HL-60 (cell line): Measurements from ENCODE around the gene MYPN.

ENCODE experiments used
- DNase-seq, 2 experiments: peaks; one replicate each; pipeline ENCODE4 v3.0.0-alpha.2; 2010 to 2020; ENCODE audit warnings: low read depth in 1 of 2, low spot score in 1 of 2
- H3K27ac ChIP-seq: fragments of 250-450 bp; sonication (Bioruptor Pico); replicated peaks from 2 replicates; pipeline ENCODE4 v1.5.1; 2020; ENCODE audit warnings: mild to moderate bottlenecking, moderate library complexity
- H3K27me3 ChIP-seq: fragments of 250-450 bp; sonication (Bioruptor Pico); 2 replicates; pipeline ENCODE4 v1.5.1; 2021; ENCODE audit warnings: mild to moderate bottlenecking, moderate library complexity; ENCODE audit not compliant: insufficient read depth, poor library complexity, severe bottlenecking
- H3K4me3 ChIP-seq: replicated peaks from 2 replicates; pipeline ENCODE4 v1.5.1; 2011; ENCODE audit warnings: mild to moderate bottlenecking, control low read depth, low read length; ENCODE audit not compliant: insufficient read depth
- GABPA ChIP-seq: IDR thresholded peaks from 2 replicates; pipeline ENCODE4 v1.6.1; 2012; ENCODE audit warnings: low read depth
- POLR2AphosphoS5 ChIP-seq: IDR thresholded peaks from 2 replicates; pipeline ENCODE4 v1.6.1; 2012; ENCODE audit warnings: low read depth
- SPI1 ChIP-seq: IDR thresholded peaks from 2 replicates; pipeline ENCODE4 v1.6.1; 2012; ENCODE audit warnings: low read depth, mild to moderate bottlenecking, borderline replicate concordance
- TF ChIP-seq, protein P1 (sequence below): IDR thresholded peaks from one replicate; pipeline ENCODE4 v1.5.1; 2011; ENCODE audit warnings: low read length, control low read depth, inconsistent platforms; ENCODE audit not compliant: insufficient read depth
- TF ChIP-seq, protein P2 (sequence below): IDR thresholded peaks from 2 replicates; pipeline ENCODE4 v1.6.1; 2012; ENCODE audit warnings: low read depth; ENCODE audit not compliant: insufficient replicate concordance

MYPN gene

DNA sequence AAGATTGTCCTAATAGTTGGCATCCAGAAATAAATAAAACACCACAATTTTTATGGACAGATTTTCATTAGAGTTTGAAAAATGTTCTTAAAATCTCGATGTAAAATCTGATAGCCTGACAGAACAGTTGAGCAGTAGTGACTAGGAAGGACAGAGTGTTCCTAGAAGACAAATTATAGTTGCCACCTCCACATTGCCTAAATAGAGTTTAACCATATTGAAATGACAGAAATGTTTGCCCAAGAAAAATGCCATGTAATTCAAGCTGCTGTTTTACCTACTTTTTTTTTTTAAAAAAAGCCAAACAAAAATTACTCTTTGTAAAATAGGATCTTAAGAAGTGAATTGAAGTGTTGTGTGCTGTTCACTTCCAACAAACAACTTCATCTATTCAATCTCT lies 25.3 kb upstream of the MYPN start:
- no peak overlapping the region for H3K4me3 ChIP-seq
- H3K27ac ChIP-seq = no peak overlapping the region
- TF ChIP-seq, protein P1, sequence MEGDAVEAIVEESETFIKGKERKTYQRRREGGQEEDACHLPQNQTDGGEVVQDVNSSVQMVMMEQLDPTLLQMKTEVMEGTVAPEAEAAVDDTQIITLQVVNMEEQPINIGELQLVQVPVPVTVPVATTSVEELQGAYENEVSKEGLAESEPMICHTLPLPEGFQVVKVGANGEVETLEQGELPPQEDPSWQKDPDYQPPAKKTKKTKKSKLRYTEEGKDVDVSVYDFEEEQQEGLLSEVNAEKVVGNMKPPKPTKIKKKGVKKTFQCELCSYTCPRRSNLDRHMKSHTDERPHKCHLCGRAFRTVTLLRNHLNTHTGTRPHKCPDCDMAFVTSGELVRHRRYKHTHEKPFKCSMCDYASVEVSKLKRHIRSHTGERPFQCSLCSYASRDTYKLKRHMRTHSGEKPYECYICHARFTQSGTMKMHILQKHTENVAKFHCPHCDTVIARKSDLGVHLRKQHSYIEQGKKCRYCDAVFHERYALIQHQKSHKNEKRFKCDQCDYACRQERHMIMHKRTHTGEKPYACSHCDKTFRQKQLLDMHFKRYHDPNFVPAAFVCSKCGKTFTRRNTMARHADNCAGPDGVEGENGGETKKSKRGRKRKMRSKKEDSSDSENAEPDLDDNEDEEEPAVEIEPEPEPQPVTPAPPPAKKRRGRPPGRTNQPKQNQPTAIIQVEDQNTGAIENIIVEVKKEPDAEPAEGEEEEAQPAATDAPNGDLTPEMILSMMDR = no peak
- TF ChIP-seq GABPA (no peak), POLR2AphosphoS5 (no peak), SPI1 (no peak)
- TF ChIP-seq, protein P2, sequence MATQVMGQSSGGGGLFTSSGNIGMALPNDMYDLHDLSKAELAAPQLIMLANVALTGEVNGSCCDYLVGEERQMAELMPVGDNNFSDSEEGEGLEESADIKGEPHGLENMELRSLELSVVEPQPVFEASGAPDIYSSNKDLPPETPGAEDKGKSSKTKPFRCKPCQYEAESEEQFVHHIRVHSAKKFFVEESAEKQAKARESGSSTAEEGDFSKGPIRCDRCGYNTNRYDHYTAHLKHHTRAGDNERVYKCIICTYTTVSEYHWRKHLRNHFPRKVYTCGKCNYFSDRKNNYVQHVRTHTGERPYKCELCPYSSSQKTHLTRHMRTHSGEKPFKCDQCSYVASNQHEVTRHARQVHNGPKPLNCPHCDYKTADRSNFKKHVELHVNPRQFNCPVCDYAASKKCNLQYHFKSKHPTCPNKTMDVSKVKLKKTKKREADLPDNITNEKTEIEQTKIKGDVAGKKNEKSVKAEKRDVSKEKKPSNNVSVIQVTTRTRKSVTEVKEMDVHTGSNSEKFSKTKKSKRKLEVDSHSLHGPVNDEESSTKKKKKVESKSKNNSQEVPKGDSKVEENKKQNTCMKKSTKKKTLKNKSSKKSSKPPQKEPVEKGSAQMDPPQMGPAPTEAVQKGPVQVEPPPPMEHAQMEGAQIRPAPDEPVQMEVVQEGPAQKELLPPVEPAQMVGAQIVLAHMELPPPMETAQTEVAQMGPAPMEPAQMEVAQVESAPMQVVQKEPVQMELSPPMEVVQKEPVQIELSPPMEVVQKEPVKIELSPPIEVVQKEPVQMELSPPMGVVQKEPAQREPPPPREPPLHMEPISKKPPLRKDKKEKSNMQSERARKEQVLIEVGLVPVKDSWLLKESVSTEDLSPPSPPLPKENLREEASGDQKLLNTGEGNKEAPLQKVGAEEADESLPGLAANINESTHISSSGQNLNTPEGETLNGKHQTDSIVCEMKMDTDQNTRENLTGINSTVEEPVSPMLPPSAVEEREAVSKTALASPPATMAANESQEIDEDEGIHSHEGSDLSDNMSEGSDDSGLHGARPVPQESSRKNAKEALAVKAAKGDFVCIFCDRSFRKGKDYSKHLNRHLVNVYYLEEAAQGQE = no peak
- no peak for DNase-seq
- no peaks in the 10 kb centered on the region for H3K27me3 ChIP-seq

DNA sequence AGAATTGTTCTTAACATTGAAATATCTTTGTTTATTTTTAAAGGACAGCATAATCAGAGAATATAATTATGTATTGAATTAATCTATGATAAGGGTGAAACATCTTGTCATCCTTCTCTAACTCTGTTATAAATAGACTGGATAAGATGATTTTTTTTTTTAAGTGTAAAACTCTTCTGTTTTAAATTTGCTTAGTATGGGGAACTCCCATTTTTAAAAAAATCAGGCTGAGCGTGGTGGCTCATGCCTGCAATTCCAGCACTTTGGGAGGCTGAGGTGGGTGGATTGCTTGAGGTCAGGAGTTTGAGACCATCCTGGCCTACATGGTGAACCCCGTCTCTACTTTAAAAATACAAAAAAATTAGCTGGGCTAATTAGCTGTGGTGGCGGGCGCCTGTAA lies 24.8 kb upstream of the MYPN start:
- Histone ChIP-seq H3K4me3 (no peak overlapping the region), H3K27ac (no peak overlapping the region), H3K27me3 (no peaks in the 10 kb centered on the region)
- DNase-seq = no peak
- TF ChIP-seq, protein P1 = no peak
- TF ChIP-seq, protein P2 = no peak
- TF ChIP-seq GABPA (no peak), SPI1 (no peak), POLR2AphosphoS5 (no peak)

DNA sequence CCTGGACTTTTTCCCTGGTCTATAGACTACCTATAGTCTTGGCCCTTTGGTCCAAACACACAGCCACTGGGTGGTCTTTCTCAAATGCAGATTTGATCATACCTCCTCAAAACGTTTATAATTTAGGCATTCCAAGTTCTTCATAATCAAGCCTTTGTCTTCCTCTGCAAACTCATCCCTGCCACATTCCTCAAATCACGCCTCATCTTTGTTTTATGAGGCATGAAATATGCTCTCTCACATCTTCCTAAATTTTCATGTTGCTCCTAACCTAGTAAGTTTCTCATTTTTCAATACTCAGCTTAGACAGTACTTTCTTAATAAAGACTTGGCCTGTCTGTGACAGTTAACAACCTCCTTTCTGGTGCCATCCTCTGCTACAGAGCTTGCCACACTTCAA lies 23.3 kb upstream of the MYPN start:
- Histone ChIP-seq H3K27ac (no peak overlapping the region), H3K4me3 (no peak overlapping the region), H3K27me3 (no peaks in the 10 kb centered on the region)
- no peak for DNase-seq
- TF ChIP-seq SPI1 (no peak), GABPA (no peak), POLR2AphosphoS5 (no peak)
- TF ChIP-seq, protein P2 = no peak
- TF ChIP-seq, protein P1 = no peak
